ENCODE measurements around the gene CDK14.
"Not testable (repeated sequence)": the region's sequence is repeated elsewhere in the genome, so short reads cannot be mapped to it uniquely, and the experiment has no call there.

CDK14 gene

GRCh38 chr7:90727412-90727811 is 131.3 kb downstream of the CDK14 start:
- H3K9ac ChIP-seq (ENCODE audit: low read length), result no peak overlapping the region
- no peak overlapping the region for H3K27ac ChIP-seq (ENCODE audit: low read length)
- no peak overlapping the region for H3K4me2 ChIP-seq (ENCODE audit: low read length)

DNA sequence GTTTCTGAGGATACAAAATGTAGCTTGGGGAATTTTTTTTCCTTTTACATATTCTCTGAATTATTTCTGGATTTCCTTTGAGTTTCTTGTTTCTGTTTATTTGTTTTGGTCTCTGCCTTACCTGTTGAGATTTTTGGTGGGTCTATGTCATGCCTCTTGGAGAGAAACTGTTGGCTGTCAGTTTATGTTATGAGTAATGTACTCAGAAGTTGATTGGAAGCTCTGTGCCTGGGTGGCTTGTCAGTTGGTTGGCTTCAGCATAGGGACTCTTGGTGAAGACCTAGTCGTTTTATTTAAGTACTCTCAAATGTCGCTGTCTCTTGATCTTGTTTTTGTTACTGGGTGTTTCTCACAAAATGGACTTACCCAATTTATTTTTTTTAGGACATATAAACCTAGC is 132.4 kb downstream of the CDK14 start:
- Histone ChIP-seq H3K27me3 (ENCODE audit: low read depth, low read length) (no peaks in the 10 kb centered on the region), H3K27ac (ENCODE audit: low read length) (no peak overlapping the region), H3K4me2 (ENCODE audit: low read length) (no peak overlapping the region), H3K36me3 (replicated peaks; ENCODE audit: low read depth, low read length) (no peaks in the 10 kb centered on the region), H3K4me1 (ENCODE audit: low read length) (peaks cover 11% of the 10 kb centered on the region), H3K9me3 (ENCODE audit: insufficient read depth, low read length) (no peaks in the 10 kb centered on the region), H3K4me3 (ENCODE audit: low read length) (no peak overlapping the region), H3K9ac (ENCODE audit: low read length) (no peak overlapping the region), H4K20me1 (ENCODE audit: insufficient read depth, low read length) (no peaks in the 10 kb centered on the region), H3K79me2 (ENCODE audit: low read length) (no peaks in the 10 kb centered on the region), H2AFZ (ENCODE audit: low read depth, low read length) (no peak overlapping the region)
- TF ChIP-seq EZH2phosphoT487 (IDR thresholded peaks at IDR 0.05; ENCODE audit: low read depth), result no peak
- no peak for TF ChIP-seq CTCF (IDR thresholded peaks at IDR 0.05; ENCODE audit: low read depth, low read length)

More at GRCh38 chr7:90727412-90727811, 131.3 kb downstream of the CDK14 start:
- Histone ChIP-seq H3K27me3 (ENCODE audit: low read depth, low read length) (no peaks in the 10 kb centered on the region), H3K9me3 (ENCODE audit: insufficient read depth, low read length) (no peaks in the 10 kb centered on the region), H4K20me1 (ENCODE audit: insufficient read depth, low read length) (no peaks in the 10 kb centered on the region), H3K4me1 (ENCODE audit: low read length) (peaks cover 11% of the 10 kb centered on the region), H3K79me2 (ENCODE audit: low read length) (no peaks in the 10 kb centered on the region), H3K36me3 (replicated peaks; ENCODE audit: low read depth, low read length) (no peaks in the 10 kb centered on the region), H2AFZ (ENCODE audit: low read depth, low read length) (no peak overlapping the region), H3K4me3 (ENCODE audit: low read length) (no peak overlapping the region)
- TF ChIP-seq EZH2phosphoT487 (IDR thresholded peaks at IDR 0.05; ENCODE audit: low read depth), result no peak
- no peak for TF ChIP-seq CTCF (IDR thresholded peaks at IDR 0.05; ENCODE audit: low read depth, low read length)

GRCh38 chr7:90735611-90736280 is 139.6 kb downstream of the CDK14 start:
- peaks cover 29% of the 10 kb centered on the region for H3K4me1 ChIP-seq (ENCODE audit: low read length)
- not testable (repeated sequence) for H3K36me3 ChIP-seq (replicated peaks; ENCODE audit: low read depth, low read length); H4K20me1 ChIP-seq (ENCODE audit: insufficient read depth, low read length); H3K27ac ChIP-seq (ENCODE audit: low read length); H3K9me3 ChIP-seq (ENCODE audit: insufficient read depth, low read length); H3K27me3 ChIP-seq (ENCODE audit: low read depth, low read length); H3K9ac ChIP-seq (ENCODE audit: low read length); H2AFZ ChIP-seq (ENCODE audit: low read depth, low read length); H3K4me3 ChIP-seq (ENCODE audit: low read length); H3K4me2 ChIP-seq (ENCODE audit: low read length); H3K79me2 ChIP-seq (ENCODE audit: low read length)

DNA sequence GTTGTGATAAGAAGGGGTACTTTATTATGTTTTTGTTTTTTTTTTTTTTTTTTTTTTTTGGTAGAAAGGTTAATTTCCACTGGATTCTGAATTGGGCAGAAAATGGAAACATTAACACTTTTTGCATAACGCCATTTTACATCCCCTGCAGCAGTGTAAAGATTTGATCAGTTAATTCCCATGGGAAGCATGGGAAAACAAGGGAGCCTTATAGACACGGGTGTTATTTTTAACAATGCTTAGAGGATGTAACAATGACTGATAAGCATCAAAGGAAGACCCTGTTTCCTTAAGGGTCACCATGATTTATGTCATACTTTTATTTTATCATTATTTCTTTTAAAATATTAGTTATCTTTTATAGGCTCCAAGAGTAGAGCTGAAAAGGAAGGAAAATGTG is 140.2 kb downstream of the CDK14 start:
- H3K4me3 ChIP-seq (ENCODE audit: low read length), result no peak overlapping the region
- no peaks in the 10 kb centered on the region for H4K20me1 ChIP-seq (ENCODE audit: insufficient read depth, low read length)
- no peaks in the 10 kb centered on the region for H3K27me3 ChIP-seq (ENCODE audit: low read depth, low read length)
- no peak overlapping the region for H2AFZ ChIP-seq (ENCODE audit: low read depth, low read length)
- no peak overlapping the region for H3K27ac ChIP-seq (ENCODE audit: low read length)
- peaks cover 29% of the 10 kb centered on the region for H3K4me1 ChIP-seq (ENCODE audit: low read length)
- H3K79me2 ChIP-seq (ENCODE audit: low read length), result no peaks in the 10 kb centered on the region
- TF ChIP-seq EZH2phosphoT487 (IDR thresholded peaks at IDR 0.05; ENCODE audit: low read depth), result no peak
- no peak for TF ChIP-seq CTCF (IDR thresholded peaks at IDR 0.05; ENCODE audit: low read depth, low read length)
- H3K9ac ChIP-seq (ENCODE audit: low read length), result no peak overlapping the region
- peaks cover 9% of the 10 kb centered on the region for H3K36me3 ChIP-seq (replicated peaks; ENCODE audit: low read depth, low read length)
- H3K9me3 ChIP-seq (ENCODE audit: insufficient read depth, low read length), result 0 out of 2 replicates have a peak, but pooled peaks cover 3% of the 10 kb centered on the region
- no peak overlapping the region for H3K4me2 ChIP-seq (ENCODE audit: low read length)

All from OCI-LY3 (cell line).